Prostate gland (tissue), 2 donors: ENCODE data around the gene CYB561D2.

Experiments
- CTCF ChIP-seq, 4 experiments: fragments of 200-600 bp in 2 of 4; fragments of 450-650 bp in 2 of 4; sonication (generic) in 2 of 4; IDR thresholded peaks; 1 replicate in 3 of 4; 2 replicates in 1 of 4; pipeline ENCODE4 v1.5.1; 2016 to 2019; ENCODE audit warnings: antibody characterized with exemption in 4 of 4, mild to moderate bottlenecking in 2 of 4, moderate library complexity in 2 of 4
- POLR2A ChIP-seq: fragments of 450-650 bp; IDR thresholded peaks from one replicate; pipeline ENCODE4 v1.6.1; 2016; ENCODE audit warnings: antibody characterized with exemption, mild to moderate bottlenecking
- POLR2AphosphoS5 ChIP-seq: sonication (generic); formaldehyde crosslinking; IDR thresholded peaks from one replicate; pipeline ENCODE4 v1.6.1; 2017; ENCODE audit warnings: antibody characterized with exemption

- no peak for TF ChIP-seq CTCF (IDR thresholded peaks at IDR 0.05)
- TF ChIP-seq POLR2A = no peak
- TF ChIP-seq POLR2AphosphoS5 = no peak
These were observed 44.6 kb downstream of the CYB561D2 start for GRCh38 chr3:50395070-50395860.
